ENCODE data around the gene JADE1.

Gene JADE1

DNA sequence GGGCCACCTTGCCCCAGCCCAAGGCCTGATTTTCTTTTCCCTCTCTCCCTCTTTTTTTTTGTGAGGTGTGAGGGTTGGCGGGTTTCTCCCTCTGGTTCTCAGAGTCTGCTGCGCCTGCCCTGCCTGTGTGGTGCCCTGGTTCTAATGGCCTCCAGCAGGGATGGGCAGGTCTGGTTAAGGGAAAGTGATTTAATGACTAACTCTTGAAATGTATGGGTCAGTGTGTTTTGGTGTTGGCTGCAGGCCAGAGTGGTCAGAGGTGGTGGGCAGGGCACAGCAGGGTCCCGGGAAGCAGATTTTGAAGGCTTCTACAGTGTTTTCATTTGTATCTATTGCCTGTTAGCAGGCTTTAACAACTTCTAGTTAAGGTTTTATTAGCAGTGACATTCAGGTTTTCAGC lies 39.0 kb downstream of the JADE1 start:
- TF ChIP-seq, protein P1, sequence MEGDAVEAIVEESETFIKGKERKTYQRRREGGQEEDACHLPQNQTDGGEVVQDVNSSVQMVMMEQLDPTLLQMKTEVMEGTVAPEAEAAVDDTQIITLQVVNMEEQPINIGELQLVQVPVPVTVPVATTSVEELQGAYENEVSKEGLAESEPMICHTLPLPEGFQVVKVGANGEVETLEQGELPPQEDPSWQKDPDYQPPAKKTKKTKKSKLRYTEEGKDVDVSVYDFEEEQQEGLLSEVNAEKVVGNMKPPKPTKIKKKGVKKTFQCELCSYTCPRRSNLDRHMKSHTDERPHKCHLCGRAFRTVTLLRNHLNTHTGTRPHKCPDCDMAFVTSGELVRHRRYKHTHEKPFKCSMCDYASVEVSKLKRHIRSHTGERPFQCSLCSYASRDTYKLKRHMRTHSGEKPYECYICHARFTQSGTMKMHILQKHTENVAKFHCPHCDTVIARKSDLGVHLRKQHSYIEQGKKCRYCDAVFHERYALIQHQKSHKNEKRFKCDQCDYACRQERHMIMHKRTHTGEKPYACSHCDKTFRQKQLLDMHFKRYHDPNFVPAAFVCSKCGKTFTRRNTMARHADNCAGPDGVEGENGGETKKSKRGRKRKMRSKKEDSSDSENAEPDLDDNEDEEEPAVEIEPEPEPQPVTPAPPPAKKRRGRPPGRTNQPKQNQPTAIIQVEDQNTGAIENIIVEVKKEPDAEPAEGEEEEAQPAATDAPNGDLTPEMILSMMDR (IDR thresholded peaks at IDR 0.05): no peak

DNA sequence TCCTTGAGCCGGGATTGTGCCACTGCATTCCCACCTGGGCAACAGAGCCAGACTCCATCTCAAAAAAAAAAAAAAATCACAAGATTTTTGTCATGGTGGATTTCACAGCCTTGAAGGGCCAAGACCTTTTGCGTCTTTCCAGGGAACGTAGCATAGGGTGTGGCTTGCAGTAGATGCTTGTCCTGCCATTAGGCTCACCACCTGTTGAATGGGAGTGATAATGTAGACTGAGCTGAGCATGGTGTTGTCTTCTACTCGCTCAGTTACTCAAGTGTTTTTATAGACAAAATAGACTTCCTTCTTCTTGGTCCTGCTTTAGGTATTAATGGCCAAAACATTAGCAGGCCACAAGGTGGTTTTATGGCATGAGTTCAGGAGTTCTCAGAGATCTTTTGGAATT lies 40.8 kb downstream of the JADE1 start:
- TF ChIP-seq, protein P1 (IDR thresholded peaks at IDR 0.05): no peak

DNA sequence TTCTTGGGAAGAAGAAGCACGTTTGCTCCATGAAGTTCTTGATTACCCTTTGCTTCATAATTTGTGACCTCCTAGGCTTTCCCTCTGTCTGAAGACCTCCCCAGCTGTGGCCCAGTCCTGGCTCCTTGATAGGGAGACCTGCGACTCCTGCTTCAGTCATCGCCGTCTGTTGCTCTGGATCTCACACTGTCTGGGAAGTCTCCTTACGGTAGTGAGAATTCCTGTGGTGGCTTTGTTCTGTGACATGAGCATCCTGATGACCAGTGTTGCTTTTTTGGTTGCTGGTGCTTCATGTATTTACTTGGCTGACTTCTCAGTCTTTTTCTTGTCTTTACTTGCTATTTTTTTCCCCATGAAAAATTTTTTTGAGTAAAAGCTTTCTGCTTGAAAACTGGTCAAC lies 44.2 kb downstream of the JADE1 start:
- TF ChIP-seq, protein P1 (IDR thresholded peaks at IDR 0.05): no peak

DNA sequence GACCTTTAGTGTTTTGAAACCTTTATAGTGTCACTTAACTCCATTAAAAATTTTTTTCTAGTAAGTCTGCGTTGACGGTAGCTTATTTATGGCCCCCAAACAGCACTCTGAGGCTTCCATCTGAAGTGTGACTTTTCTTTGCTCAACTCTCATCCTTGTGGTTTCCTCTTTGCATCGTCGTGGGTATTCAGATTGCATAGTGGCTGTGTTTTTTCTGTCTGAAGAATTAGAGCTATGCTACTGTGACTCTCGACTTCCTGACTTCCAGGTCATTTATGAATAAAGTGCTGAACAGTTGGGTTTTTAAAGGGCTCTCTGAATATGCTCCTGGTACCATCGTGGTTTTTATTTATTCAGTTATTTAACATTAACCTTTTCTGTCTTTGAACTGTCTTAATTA lies 44.9 kb downstream of the JADE1 start:
- TF ChIP-seq, protein P1 (IDR thresholded peaks at IDR 0.05): no peak

DNA sequence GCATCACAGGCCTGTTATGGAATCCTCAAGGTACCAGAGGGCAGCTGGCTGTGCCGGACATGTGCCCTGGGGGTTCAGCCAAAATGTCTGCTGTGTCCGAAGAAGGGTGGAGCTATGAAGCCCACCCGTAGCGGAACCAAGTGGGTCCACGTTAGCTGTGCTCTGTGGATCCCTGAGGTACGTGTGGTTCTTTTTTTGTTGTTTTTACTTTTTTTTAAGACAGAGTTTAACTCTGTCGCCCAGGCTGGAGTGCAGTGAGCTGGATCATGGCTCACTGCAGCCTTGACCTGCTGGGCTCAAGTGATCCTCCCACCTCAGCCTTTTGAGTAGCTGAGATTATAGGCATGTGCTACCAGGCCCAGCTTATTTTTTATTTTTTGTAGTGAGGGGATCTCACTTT lies 46.1 kb downstream of the JADE1 start:
- TF ChIP-seq, protein P1 (IDR thresholded peaks at IDR 0.05): no peak

DNA sequence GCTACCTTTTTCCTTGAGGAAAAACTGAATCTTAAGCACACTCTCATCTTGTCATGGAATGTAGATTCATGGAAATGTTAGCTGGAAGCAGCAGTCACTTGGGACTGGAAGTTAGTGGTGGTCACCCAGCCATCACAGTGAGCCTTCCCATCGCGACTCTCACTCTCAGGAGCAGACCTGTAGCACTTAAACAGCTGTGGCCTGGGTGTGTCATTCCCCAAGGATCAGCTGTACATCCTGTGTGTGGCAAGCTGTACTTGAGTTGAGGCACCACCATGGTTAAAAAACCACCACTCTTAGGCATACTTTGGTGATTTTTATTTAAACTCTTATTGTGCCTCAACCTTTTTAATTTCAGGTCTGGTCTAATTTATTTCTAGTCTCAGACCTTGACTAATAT lies 46.7 kb downstream of the JADE1 start:
- TF ChIP-seq, protein P1 (IDR thresholded peaks at IDR 0.05): no peak

DNA sequence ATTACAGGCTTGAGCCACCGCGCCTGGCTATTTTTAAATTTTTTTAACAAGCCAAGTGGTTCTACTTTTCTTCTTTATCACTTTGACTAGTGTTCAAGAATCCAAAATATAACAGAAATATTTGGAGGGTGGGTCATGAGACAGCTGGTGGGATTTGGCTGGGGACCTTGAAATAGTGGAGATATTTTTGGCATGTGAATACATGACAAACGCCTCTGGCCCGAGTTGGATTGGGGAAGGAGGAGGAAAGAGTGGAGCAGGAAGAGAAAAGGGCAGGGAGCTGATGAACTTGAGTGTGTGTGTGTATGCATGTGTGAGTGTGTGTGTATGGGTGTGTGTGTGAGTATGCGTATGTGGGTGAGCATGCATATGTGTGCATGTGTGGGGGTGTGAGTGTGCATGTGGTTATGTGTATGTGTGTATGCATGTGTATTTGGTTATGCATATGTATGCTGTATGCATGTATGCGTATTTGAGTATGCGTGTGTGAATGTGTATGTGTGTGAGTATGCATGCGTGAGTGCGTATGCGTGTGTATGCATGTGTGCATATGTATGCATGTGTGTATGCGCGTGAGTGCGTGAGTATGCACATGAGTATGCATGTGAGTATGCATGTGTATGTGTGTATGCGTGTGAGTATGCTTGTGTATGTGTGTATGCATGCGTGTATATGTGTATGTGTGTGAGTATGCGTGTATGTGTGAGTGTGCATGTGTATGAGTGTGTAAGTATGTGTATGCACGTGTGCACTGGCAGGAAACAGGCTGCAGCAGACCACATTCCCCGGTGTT lies 49.6 kb downstream of the JADE1 start:
- TF ChIP-seq, protein P1 (IDR thresholded peaks at IDR 0.05): no peak
